Panc1 (cell line): ENCODE results near the gene MRGPRF.

ENCODE experiments used
- POLR2AphosphoS5 ChIP-seq: IDR thresholded peaks from 2 replicates; pipeline ENCODE4 v1.6.1; 2012; ENCODE audit warnings: mild to moderate bottlenecking, low read depth, low read length, moderate library complexity
- SIN3A ChIP-seq: IDR thresholded peaks from 2 replicates; pipeline ENCODE4 v1.6.1; 2012; ENCODE audit warnings: low read depth, mild to moderate bottlenecking, low read length, moderate library complexity, borderline replicate concordance; ENCODE audit not compliant: insufficient read depth
- TF ChIP-seq, protein P1 (sequence below): fragments of 450-650 bp; IDR thresholded peaks from 2 replicates; pipeline ENCODE4 v1.5.1; 2017; ENCODE audit warnings: mild to moderate bottlenecking
- TF ChIP-seq, protein P2 (sequence below), 2 experiments: IDR thresholded peaks; 2 replicates each; pipeline ENCODE4 v1.6.1; 2011 to 2012; ENCODE audit warnings: low read depth in 2 of 2, control low read depth in 1 of 2, low read length in 1 of 2, mild to moderate bottlenecking in 1 of 2, moderate library complexity in 1 of 2; ENCODE audit not compliant: insufficient read depth in 1 of 2

DNA sequence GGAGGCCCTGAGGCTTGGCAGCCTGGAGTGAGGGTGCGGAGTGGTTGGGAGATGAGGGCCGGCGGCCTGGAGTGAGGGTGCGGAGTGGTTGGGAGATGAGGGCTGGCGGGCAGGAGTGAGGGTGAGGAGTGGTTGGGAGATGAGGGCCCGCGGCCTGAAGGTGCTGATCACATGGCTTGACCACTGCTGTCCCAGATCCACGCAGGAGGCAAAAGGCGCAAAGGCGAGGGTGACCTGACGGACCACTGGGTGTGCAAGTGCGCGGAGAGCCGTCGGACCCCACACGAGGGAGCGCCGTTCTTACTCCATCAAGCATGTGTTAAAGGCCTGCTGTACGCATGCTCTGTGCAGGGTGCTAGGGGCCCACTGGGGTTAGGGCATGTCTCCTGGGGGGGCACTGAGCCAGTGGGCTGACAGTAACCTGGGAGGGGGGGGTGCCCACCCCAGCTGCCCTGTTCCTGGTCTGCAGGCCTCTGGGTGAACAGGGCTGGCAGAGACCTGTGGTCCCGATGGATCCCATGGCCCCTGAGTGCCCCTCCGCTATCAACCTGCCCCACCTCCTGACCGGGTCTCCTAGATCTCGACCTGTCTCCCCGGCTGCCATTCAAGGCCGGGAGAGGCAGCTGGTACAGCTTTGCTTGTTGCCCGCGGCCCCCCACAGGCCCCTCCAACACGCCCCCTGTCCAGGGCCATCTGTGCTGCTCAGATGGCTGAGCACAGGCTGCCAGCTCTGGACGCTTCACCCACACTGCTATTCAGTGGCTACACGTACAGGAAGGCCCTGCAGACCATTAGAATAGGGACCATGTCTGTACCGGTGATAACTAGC lies 53.4 kb downstream of the MRGPRF start:
- TF ChIP-seq, protein P1, sequence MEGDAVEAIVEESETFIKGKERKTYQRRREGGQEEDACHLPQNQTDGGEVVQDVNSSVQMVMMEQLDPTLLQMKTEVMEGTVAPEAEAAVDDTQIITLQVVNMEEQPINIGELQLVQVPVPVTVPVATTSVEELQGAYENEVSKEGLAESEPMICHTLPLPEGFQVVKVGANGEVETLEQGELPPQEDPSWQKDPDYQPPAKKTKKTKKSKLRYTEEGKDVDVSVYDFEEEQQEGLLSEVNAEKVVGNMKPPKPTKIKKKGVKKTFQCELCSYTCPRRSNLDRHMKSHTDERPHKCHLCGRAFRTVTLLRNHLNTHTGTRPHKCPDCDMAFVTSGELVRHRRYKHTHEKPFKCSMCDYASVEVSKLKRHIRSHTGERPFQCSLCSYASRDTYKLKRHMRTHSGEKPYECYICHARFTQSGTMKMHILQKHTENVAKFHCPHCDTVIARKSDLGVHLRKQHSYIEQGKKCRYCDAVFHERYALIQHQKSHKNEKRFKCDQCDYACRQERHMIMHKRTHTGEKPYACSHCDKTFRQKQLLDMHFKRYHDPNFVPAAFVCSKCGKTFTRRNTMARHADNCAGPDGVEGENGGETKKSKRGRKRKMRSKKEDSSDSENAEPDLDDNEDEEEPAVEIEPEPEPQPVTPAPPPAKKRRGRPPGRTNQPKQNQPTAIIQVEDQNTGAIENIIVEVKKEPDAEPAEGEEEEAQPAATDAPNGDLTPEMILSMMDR, result no peak
- TF ChIP-seq SIN3A (no peak), POLR2AphosphoS5 (no peak)
- TF ChIP-seq, protein P2, sequence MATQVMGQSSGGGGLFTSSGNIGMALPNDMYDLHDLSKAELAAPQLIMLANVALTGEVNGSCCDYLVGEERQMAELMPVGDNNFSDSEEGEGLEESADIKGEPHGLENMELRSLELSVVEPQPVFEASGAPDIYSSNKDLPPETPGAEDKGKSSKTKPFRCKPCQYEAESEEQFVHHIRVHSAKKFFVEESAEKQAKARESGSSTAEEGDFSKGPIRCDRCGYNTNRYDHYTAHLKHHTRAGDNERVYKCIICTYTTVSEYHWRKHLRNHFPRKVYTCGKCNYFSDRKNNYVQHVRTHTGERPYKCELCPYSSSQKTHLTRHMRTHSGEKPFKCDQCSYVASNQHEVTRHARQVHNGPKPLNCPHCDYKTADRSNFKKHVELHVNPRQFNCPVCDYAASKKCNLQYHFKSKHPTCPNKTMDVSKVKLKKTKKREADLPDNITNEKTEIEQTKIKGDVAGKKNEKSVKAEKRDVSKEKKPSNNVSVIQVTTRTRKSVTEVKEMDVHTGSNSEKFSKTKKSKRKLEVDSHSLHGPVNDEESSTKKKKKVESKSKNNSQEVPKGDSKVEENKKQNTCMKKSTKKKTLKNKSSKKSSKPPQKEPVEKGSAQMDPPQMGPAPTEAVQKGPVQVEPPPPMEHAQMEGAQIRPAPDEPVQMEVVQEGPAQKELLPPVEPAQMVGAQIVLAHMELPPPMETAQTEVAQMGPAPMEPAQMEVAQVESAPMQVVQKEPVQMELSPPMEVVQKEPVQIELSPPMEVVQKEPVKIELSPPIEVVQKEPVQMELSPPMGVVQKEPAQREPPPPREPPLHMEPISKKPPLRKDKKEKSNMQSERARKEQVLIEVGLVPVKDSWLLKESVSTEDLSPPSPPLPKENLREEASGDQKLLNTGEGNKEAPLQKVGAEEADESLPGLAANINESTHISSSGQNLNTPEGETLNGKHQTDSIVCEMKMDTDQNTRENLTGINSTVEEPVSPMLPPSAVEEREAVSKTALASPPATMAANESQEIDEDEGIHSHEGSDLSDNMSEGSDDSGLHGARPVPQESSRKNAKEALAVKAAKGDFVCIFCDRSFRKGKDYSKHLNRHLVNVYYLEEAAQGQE (IDR thresholded peaks at IDR 0.05; ENCODE audit: insufficient read depth in 1 of 2, low read depth in 2 of 2, low read length in 1 of 2), result no peak
